Fibroblast of skin of scalp (primary cell): Measurements from ENCODE around the gene GPC1.

Source experiments
- DNase-seq: peaks from one replicate; pipeline ENCODE4 v3.0.0-alpha.2; 2013

Gene GPC1

GRCh38 chr2:240412211-240412861 is 23.1 kb upstream of the GPC1 start:
- no peak for DNase-seq

DNA sequence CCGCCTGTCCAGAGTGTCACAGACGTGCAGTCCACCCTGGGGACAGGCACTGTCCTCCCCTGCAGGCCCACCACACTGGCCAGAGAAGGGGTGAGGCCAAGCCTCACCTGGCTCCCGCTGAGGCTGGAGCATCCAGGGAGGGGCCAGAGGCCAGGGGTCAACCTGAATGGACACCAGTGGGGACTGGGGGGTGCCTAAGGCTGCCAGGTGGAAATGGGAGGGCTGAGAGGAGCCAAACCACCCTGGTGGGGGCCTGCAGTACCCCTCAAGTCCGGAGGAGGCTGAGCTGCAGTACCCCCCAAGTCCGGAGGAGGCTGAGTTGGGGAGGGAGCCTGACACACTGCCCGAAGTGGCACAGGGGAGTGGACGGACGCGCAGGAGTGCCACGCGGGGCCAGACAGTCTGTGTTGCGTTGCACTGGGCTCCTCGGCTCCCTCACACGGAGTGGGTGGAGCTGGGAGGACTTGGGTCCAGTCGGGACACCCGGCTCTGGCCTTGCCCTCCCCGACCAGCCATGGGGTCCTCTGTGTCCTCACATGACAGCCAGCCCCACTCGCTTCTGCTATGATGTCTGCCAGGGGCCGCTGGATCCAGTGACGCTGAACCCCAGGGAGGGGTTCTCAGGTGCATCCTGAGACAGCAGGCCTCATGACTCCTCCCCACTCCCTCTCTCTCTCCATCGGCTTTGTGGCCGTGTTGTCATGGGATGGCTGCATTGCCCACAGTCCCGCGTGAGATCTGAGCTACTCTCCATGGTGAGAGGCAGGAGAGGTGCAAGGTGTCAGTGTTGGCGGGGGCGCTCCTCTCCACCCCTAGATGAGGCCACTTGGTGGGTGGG is 22.3 kb upstream of the GPC1 start:
- no peak for DNase-seq

DNA sequence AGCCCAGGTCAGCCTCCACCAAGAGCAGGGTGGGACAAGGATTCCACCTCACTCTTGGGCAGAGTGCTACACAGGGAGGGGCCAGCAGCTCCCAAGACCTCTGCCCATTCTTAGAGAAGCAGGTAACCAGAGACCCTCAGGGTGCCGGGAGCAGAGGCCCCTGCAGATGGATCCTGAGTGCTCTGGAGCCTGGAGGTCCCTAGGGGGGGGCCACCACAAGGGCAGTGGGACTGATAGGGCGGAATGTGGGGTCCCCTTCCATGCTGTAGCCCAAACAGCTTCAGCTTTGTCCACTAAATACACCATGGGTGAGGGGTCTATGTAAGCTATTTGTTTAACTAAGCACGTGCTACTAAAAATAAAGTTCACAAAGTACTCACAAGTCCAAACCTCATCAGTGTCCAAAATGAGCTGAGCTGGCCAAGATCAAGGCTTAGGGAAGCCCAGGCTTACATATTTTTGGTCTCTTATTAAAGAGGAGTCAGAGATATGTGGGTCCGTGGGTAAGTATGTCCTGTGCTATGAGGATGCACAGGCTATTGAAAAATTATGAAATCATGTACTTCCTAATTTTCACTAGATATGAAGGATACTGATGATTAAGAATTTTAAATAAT is 21.5 kb upstream of the GPC1 start:
- DNase-seq: no peak

DNA sequence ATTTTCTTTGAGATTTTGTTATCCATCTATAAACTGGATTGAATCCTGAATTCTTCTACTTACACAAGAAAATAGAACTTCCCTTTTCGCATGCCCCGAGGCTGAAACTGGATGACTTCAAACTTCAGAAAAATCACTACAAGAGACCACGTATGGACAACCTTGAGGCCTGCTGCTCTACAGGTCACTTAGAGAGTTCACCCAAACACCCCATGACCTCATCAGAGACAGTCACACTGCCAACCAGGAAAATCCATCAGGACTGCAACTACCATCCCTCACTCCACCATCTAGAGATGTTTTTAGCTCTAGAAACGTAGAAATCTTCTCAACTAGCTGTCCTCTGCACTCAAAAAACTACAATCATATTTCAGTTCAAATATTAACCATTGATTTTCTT is 18.6 kb upstream of the GPC1 start:
- no peak for DNase-seq

- DNase-seq: no peak
These were observed 17.2 kb upstream of the GPC1 start for GRCh38 chr2:240418311-240418710.

GRCh38 chr2:240419271-240419670 is 16.2 kb upstream of the GPC1 start:
- DNase-seq: no peak

- no peak for DNase-seq
These were observed 15.7 kb upstream of the GPC1 start for GRCh38 chr2:240419723-240420122.

- no peak for DNase-seq
These were observed 15.0 kb upstream of the GPC1 start for GRCh38 chr2:240420206-240421104.

- no peak for DNase-seq
These were observed 14.1 kb upstream of the GPC1 start for GRCh38 chr2:240421381-240421780.

GRCh38 chr2:240422658-240423329 is 12.7 kb upstream of the GPC1 start:
- no peak for DNase-seq

DNA sequence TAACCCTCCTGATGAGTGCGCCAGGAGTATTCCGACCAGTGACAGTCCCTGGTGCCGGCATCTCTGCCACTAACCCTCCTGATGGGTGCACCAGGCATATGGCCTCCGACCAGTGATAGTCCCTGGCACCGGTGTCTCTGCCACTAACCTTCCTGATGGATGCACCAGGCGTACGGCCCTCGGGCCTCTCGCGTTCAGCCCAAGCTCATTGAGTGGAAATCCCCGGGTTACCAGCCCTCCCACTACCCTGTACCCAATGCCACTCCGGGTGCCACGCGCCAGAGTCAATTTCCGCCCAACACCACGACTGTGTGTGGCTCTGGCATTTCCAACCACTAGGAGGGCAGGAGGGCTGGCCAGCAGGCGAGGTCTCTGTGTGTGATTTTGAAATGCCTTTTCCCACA is 11.7 kb upstream of the GPC1 start:
- DNase-seq: no peak

GRCh38 chr2:240424341-240425235 is 10.9 kb upstream of the GPC1 start:
- no peak for DNase-seq

DNA sequence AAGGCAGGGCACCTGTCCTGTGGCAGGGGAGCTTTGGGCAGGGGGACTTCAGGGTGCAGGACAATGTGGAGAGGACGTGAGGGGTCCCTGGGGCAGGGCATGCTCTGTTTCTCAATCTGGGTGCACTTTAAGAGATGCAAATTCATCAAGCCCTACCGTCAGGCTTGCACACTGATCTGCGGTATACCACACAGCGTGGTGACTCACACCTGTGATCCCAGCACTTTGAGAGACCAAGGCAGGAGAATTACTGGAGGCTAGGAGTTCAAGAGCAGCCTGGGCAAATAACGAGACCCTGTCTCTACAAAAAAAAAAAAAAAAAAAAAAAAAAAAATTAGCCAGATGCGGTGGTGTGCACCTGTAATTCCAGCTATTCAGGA is 10.2 kb upstream of the GPC1 start:
- DNase-seq: no peak

DNA sequence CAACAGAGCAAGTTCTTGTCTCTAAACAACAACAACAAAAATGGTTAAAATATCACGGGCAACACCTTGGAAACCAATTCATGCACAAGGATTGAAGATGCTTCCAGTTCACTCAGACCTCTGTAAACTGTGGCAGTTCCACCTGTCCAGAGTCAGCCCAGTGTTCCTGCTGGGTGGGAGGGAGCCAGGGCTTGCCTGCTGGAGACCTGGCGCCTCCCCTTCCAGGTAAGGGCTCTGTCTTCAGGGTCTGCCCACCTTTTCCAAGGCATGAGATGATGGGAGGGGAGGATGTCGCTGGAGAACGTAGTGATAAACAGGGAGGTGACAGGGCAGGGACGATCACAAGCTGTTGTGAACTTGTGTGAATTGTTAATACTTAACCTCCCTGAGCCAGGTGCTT is 9.8 kb upstream of the GPC1 start:
- no peak for DNase-seq

GRCh38 chr2:240426845-240427721 is 8.4 kb upstream of the GPC1 start:
- DNase-seq: no peak

- DNase-seq: no peak
These were observed 7.7 kb upstream of the GPC1 start for GRCh38 chr2:240427729-240428128.

- DNase-seq: no peak
These were observed 7.2 kb upstream of the GPC1 start for GRCh38 chr2:240428245-240428644.

DNA sequence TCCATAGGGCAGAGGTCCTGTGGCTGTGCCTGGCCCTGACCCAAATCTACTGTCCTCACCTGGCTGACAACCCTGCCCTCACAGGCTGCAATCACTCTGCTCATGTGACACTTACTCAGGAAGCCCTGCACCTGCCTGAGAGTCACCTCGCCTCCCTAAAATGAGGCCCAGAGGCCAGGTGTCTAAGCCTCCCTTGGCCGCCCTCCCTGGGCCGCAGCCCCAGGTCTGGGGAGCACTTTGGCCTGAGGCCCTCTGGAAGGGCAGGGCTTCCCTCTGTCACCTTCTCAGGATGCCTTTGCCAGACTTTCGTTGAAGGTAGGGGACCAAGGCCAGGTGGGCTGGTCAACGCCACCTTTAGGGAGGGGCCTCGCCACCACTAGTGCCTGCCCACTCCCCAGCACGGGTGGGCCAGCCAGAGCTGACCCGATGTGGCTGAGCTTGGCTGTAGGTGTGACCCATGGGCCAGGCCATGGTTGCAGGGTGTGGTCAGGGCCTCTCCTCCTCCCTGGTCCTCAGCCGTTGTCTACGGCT is 6.1 kb upstream of the GPC1 start:
- no peak for DNase-seq

- no peak for DNase-seq
These were observed 5.5 kb upstream of the GPC1 start for GRCh38 chr2:240429872-240430491.
